HG03460 (cell line): ENCODE measurements around the gene CHST15.

Experiments used
- ATAC-seq: cut with Tn5 transposase; IDR thresholded peaks from one replicate; pipeline ENCODE4 v1.9.1; 2021; ENCODE audit not compliant: unreplicated experiment

Gene CHST15

DNA sequence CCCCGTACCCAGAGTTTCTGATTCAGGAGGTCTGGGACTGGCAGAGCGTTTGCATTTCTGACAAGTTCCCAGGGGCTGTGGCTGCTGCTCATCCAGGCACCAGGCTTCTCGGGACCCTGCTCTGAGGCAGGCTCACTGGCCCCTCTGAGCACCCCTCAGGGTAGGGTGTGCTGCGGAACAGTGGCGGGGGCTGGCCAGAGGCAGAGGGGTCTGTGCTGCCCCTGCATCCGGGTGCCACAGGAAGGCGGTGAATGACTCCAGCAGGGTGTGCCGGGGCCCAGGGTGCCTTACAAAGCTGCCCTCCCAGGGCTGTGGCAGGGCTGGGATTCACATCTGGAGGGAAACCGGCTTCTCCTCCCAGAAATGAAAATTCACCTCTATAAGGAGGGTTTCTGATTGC lies 77.4 kb downstream of the CHST15 start:
- ATAC-seq, result no peak

DNA sequence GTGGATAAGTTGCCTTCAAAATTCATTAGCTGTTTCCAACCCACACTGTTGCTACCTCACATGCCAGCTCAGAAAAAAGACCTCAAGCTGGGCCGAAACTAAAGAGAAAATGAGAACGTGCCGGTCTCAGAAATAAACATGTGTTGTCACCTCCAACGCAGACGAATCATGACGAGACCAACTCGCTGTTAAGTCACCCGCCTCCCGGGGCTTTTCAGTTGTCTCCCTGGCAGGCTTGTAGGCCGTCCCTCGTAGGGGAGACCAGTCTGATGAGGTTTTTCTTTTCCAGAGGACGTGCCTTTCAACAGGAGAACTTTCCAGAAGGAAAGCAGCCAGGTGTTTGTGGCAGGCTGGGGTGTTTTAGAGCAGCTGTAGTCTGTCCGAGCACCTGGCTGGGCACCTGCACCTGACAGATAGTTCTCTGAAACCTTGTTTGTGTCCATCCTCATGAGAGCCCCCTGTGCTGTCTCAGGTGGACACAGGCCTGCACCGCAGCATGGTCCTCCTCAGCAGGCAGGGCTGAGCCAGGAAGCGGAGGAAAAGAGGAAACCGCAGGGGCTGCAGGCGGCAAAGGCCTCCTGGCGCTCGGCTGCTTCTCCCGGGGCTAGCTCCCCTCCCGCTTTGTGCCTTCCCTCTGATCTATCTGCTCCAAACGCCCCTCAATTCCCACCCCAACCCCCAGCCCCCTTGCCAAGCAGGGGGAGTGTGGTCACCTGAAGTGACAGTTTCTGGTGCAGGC lies 78.8 kb downstream of the CHST15 start:
- no peak for ATAC-seq

- no peak for ATAC-seq
Observed at GRCh38 chr10:124013916-124014315, 79.5 kb downstream of the CHST15 start.

DNA sequence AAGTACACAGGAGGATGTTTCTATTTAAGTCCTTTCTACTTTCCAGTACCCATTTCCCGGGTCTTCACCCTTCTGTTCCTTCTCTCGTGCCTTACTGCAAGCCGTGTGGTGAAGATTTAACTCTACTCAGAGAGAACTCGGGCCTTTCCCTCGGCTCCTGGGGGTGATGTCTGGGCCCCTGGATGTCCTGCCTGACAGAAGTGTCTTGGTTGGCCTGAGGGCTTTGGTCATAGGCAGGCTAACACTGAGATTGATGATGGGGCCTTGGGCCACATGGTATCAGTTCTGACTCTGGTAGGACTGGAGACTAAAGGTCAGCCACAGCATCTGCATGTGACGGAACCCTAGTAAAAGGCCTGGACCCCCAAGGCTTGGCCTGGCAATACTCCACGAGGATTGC lies 80.4 kb downstream of the CHST15 start:
- ATAC-seq, result no peak

DNA sequence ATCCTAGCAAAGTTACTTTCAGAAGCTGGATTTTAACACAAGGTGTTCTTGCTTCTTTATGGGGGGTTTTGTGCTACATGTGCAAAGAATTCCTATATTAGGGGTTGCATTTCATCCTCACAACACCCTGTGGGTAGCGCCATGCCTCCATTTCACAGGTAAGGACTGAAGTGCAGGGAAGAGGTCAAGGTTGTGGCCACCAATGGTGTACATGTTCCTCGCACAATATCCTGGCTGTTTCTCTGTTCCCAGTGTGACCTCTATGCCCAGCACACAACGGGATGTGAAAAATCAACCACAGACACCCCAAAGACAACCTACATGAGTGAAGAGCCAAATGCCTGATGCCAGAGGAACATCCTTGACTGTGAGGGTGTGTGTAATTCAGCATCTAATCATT lies 80.8 kb downstream of the CHST15 start:
- no peak for ATAC-seq

DNA sequence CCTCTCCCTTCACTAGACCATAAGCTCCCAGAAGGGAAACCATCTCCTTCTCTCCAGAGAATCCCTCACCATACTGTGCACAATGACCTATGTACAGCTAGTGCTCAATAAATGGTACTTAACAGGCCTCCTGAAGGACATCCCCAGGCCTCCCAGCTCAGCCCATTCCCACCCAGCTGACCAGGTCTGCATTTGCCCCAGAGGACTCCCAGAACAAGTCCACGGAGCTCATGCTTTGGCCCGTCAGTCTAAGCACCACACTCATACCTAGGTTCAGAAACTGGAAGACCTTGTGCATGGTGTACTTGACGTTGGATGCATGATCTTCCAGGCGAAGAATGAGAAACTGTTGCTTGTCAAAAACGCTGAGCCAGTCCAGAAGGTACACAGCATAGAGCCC lies 81.3 kb downstream of the CHST15 start:
- ATAC-seq, result no peak

DNA sequence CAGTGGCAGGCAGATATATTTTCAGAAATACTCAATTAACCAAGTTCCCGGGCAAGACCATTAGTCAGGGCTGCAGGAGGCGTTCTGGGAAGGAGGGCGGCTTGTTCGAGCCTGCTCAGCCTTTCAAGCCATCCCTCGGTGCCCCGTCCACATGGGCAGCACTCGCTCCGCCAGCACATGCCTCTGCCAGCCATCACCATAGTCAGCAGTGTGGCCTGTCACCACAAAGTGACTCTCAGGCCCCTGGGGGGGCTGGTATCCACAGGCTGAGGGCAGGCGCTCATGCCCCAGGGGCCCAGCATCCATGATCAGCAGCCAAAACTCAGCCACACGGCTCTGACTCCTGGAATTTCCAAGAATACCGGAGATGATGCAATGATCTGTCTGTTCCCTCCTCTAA lies 81.9 kb downstream of the CHST15 start:
- ATAC-seq, result no peak

DNA sequence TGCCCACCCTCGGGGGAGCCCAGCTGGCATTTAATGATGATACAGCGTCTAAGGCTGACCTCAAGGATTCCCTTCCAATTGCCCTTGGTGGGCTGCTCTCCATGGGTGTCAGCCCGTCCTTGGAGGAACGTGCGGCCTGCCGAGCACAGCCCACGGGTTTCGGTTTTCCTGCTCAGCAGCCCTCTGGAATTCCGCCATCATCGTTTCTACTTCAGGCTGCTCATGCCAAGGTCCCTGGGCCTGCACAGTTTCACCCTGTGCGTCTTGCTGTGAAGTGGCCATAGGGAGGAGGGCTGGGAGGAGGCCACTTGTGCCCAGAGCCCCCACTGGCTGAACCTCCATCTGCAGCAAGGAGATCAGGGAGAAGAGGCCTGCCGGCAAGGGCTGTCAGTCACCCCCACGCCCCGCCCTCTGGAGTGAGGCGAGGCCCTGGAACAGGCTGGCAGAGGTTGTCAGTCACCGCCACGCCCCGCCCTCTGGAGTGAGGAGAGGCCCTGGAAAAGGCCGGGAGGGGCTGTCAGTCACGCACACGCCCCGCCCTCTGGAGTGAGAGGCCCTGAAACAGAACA lies 82.8 kb downstream of the CHST15 start:
- ATAC-seq, result no peak

DNA sequence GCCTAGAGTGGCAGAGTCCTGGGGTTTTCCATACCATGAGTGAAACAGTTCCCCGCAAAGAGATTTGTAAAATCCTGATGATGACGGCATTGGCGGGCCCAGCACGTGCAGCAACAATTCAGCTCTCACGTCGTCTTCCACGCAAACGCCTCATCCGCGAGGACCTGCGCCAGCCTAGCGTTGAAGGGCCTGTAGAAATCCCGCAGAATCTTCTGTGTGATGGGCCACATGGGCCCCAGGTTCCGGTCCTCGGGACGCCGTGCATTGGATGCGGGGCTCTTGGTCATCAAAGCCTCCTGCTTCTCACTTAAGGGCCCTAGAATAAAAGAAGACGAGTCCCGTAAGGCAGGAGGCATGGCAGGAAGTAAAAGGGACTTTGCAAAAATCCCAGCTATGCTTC lies 83.4 kb downstream of the CHST15 start:
- no peak for ATAC-seq

- no peak for ATAC-seq
Observed at GRCh38 chr10:124009231-124010015, 84.0 kb downstream of the CHST15 start.

- ATAC-seq, result no peak
Observed at GRCh38 chr10:124008681-124009080, 84.7 kb downstream of the CHST15 start.

DNA sequence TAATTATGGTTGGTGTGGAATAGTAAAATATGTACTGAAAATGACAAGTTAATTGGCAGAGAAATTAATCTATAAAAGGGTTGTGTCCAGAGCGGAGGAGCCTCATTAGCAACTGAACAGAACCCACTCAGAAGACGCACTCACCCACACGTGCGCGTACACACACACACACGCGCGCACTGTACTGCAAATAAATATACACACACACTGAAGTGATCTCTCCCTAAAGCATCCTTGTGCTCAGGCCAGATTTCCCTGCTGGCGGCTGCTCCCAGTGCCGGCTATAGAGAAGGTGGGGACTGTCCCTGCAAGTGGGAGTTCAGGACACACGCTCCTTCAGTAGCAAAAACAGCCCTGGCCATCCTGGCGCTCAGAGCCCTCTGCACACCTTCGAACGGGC lies 85.2 kb downstream of the CHST15 start:
- no peak for ATAC-seq

- ATAC-seq, result no peak
Observed at GRCh38 chr10:124007773-124008145, 85.6 kb downstream of the CHST15 start.

DNA sequence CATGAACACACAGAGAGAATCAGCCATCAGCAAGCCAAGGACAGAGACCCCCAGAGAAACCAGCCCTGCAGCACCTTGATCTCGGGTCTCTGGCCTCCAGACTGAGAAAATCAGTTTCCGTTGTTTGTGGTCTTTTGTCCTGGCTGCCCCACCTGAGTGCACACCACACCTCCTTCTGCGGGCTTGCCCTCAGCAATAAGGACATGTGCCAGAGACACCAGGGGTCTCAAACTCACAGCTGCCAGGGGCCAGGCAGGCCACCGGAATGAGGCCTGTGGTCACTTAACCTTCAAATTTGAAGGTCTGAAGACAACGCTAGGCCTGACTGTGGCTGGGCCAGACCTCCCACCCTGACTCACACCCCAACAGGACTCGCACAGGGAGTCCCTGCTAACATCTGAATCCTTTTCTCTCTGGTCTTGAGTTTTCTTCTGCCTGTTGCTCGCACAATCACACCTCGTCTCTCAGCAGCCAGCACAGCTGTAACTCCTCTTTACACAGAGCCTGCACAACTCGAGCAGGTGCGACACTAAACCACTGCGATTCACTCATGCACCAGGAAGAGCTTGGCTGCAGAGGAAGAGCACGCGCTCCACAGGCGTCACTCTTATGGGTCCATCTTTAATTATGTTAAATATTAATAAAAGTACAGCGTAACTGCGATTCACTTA lies 86.2 kb downstream of the CHST15 start:
- ATAC-seq, result no peak

- ATAC-seq, result no peak
Observed at GRCh38 chr10:124006526-124006925, 86.9 kb downstream of the CHST15 start.

DNA sequence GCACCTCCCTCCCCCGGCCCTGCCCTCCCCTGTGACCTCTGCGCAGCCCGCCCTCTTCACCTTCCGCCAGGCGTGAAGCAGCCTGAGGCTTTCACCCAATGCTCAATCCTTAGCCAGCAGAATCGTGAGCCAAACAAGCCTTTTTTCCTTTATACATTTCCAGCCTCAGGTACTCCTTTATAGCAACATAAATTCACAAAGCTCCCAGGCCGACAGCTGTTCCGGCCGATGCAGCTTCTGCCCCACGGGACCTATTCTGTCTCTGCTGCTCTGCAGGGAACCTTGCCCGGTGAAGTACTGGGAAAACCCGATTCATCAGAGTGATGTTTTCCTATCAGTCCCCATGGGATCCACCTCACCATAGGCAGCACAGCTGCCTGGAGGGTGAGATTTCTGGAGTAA lies 87.4 kb downstream of the CHST15 start:
- ATAC-seq, result no peak

DNA sequence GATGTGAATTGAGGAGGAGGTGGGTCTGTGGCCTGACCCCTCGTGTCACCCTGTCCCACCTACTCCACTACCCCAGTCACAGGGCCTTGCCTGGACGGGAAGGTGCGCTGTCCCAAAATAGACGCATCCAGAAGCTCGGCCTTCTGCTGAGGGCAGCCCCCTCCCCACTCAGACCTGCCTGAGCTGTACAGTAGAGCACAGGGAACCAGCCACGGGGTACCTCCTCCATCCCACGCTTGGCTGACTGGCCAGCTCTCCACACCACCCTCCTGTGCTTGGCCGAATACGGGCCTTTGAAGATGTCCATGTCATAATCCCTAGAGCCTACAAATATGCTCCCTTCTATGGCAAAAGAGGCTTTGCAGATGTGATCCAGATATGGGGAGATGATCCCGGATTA lies 88.3 kb downstream of the CHST15 start:
- no peak for ATAC-seq

DNA sequence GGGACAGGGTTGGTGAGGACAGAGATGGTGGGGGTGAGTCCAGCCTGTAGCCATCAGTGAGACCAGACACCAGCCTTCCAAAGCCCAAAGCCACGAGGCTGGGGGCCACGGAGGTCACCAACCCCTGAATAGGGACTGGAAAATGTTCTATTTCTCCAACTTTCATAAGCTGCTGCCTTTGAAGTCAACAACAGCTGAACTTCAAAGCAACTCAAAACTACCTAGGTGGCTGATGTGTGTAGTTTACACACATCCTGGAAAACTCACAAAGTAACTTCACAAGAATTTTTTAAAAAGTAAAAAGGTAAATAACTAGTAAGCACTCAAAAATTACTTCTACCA lies 88.8 kb downstream of the CHST15 start:
- ATAC-seq, result no peak

DNA sequence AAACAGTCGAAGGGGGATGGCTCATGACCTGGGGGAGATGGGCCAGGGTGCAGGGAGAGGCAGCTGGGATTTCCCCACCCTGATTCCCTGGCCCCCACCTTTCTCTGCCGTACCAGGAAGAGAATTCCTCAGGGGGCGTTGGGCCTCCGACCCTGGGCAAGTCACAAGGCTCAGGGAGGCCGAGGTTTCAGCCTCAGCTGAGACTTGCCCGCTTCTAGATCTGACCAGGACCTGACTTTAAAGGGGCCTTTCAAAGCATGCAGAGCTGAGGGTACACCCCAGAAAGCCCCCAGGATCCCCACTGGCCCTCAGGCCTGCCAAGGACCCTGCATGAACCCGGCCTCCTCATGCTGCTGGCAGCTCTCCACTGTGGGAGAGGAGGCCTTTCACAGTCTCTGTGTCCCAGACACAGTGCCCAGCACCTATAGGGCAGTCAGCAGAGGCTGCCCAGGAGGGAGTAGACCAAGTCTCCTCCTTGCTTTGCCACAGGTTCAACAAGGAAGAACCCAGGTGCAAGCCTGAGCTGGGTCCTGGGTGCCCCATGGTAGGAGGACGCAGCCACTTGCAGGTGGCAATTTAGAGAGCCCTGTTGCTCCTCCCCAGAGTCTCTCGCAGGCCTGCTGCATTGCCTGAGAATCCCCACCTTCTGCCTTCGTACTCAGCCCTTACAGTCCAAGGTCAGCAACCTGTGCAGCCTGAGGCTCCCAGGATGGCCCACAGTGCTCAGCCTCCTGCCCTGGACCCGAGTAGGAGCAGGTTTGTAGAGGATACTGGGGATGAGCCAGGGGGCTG lies 89.3 kb downstream of the CHST15 start:
- no peak for ATAC-seq

- ATAC-seq, result no peak
Observed at GRCh38 chr10:124003481-124003870, 89.9 kb downstream of the CHST15 start.

DNA sequence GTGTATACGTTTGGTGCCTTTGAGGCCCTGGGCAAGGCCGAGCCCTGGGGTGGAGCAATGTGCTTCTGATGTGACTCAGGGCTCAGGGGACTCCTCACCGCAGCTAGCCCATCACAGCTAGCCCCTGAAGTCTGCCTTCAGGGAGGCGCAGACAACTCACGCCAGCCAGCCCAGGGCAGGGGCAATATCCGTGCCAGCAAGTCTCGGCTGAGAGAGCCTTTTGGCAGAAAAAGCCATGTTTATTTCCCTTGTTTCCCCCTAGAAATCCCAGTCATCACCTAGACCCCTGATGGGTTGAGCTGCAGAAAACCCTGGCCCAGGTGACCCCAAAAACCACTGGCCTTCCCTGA lies 90.4 kb downstream of the CHST15 start:
- ATAC-seq, result no peak
